Esophagus (tissue), 2 donors: ENCODE data around the gene MAP9. TPM values are rescaled to one million over a fixed set of nuclear protein-coding genes. Genes with fewer than 3 reads are reported as not detected.

Experiments used
- H3K27ac ChIP-seq, 2 donors: one replicate each; pipeline ENCODE4 v1.5.1; 2013; ENCODE audit warnings: low read depth in 2 of 2, mild to moderate bottlenecking in 2 of 2, inconsistent platforms in 1 of 2, low read length in 1 of 2, moderate library complexity in 1 of 2
- H3K27me3 ChIP-seq, 2 donors: one replicate each; pipeline ENCODE4 v1.6.1; 2013; ENCODE audit warnings: low read length in 2 of 2, control low read depth in 1 of 2, mild to moderate bottlenecking in 1 of 2; ENCODE audit not compliant: insufficient read depth in 2 of 2, control insufficient read depth in 1 of 2
- H3K36me3 ChIP-seq, 2 donors: one replicate each; pipeline ENCODE4 v1.6.1; 2013; ENCODE audit warnings: low read length in 1 of 2; ENCODE audit not compliant: control insufficient read depth in 2 of 2, insufficient read depth in 2 of 2
- H3K4me1 ChIP-seq, 2 donors: one replicate each; pipeline ENCODE4 v1.6.1; 2013; ENCODE audit warnings: low read length in 1 of 2; ENCODE audit not compliant: control insufficient read depth in 2 of 2, insufficient read depth in 2 of 2
- H3K4me3 ChIP-seq, 2 donors: one replicate each; pipeline ENCODE4 v1.5.1; 2013; ENCODE audit warnings: low read length in 2 of 2, mild to moderate bottlenecking in 2 of 2, low read depth in 1 of 2, moderate library complexity in 1 of 2
- H3K9me3 ChIP-seq, 2 donors: one replicate each; pipeline ENCODE4 v1.6.1; 2013; ENCODE audit warnings: mild to moderate bottlenecking in 2 of 2, low read depth in 1 of 2, low read length in 1 of 2, moderate library complexity in 1 of 2; ENCODE audit not compliant: control insufficient read depth in 2 of 2, insufficient read depth in 1 of 2
- WGBS, 2 donors: extraction: QIAGEN DNeasy Blood & Tissue Kit; methylation state at CpG; one replicate each; pipeline ENCODE4 v1.1.7; 2013; 5-methylcytosine and 5-hydroxymethylcytosine counted together
- polyA plus RNA-seq, 2 donors: library from polyadenylated mRNA; stranded (reverse); fragments of 200-250 nt; gene quantifications; one replicate each; pipeline ENCODE4 v1.2.3, GENCODE V29; 2013
- donor health status: healthy with polysubstance abuse.
- donor health status: Bipolar disorder and iron deficiency.

The MAP9 gene
- polyA plus RNA-seq, 2 donors: 0.47 to 0.69 TPM

DNA sequence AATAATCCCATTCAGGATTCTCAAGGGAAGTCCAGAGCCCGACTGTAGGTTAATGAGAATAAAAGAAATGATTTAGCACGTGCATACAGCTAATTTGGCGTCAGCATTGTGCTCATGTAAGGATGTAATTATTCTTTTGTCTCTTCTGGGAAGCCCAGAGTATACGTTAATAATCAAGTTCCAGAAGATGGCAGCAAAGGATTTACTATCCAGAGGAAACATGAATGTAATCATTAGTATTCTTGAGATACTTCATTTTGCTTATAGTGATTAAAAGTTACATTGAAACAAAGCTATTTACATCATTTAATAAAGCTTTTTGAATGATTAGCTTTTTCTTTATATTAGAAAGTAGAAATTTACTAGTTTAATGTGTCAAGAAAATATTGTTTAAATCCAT, 27.1 kb upstream of the MAP9 start:
- Histone ChIP-seq H3K36me3 (no peaks in the 10 kb centered on the region), H3K4me1 (no peaks in the 10 kb centered on the region), H3K9me3 (no peaks in the 10 kb centered on the region), H3K27me3 (no peaks in the 10 kb centered on the region), H3K4me3 (no peak overlapping the region), H3K27ac (no peak overlapping the region)
- WGBS, 2 donors: 10% methylated on average over 4 of the region's 4 CpGs

DNA sequence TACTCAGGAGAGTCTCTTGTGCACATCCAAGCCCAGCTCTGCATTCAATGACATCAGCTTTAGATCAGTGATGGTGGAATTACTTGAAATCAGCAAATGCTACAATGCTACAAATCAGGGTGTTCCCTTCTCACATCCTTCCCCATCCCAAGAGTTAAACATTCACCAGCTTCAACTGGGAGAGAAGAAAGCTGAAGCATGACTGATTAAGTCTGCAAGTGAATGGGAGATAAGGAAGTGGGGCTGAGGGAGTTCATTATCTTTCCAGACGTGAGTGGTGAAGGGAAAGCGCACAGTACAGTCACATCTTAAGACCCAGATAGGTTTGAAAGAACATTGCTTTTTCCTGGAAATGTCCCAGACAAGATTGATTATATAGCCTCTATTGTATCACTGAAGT, 26.2 kb upstream of the MAP9 start:
- Histone ChIP-seq H3K9me3 (no peaks in the 10 kb centered on the region), H3K36me3 (no peaks in the 10 kb centered on the region), H3K4me1 (no peaks in the 10 kb centered on the region), H3K27ac (no peak overlapping the region), H3K4me3 (no peak overlapping the region), H3K27me3 (no peaks in the 10 kb centered on the region)
- 35 to 66% methylated on average over 2 of the region's 2 CpGs for WGBS, 2 donors

DNA sequence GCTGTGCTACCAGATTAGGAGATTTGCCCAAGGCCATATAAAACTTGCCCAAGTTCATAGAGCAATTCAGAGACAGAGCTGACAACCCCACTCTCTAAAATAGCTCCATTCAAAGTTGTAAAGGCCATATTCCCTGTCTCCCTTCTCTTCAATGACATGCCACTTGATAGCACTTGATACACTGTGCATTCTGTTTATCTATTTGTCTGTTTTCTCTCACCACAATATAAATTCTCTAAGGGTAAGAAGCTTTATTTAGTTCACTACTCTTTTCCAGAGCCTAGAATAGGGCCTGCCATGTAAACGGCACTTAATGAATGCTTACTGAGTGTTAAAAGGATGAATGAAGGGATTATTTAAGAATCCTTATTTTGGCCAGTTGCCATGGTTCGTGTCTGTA, 24.1 kb upstream of the MAP9 start:
- Histone ChIP-seq H3K4me3 (no peak overlapping the region), H3K9me3 (no peaks in the 10 kb centered on the region), H3K27ac (no peak overlapping the region), H3K36me3 (no peaks in the 10 kb centered on the region), H3K4me1 (no peaks in the 10 kb centered on the region), H3K27me3 (no peaks in the 10 kb centered on the region)
- 22 to 43% methylated on average over 2 of the region's 2 CpGs for WGBS, 2 donors

DNA sequence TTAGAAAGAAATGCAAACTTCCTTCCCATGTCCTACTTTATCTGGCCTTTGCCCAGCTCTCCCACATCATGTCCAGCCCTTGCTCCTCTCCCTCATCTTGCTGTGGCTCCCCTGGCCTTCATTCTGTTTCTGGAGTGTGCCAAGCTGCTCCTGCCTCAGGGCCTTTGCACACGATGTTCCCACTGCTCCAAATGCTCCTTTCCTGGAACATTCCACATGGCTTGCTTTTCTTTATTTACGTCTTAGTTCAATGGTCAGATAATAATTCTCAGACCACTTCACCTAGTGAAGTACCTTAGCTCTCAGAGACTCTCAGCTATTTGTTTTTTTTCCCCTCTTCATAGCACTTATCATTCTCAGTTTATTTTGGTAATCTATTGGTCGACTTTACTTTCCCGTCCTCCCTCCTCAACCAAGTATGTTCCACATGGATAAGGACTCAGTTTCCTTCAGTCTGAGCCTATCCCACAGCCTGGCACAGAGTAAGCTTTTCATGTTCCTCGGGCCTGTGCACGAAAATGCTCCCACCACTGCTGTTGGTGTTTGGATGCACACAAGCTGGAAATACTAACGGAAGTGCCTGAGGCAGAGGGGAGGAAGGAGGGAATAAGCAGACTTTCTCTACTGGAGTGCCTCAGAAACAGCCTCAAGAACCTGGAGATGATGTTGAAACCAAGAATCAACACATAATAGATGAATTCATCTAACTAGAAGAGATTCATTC, 23.4 kb upstream of the MAP9 start:
- no peaks in the 10 kb centered on the region for H3K27me3 ChIP-seq
- H3K27ac ChIP-seq: no peak overlapping the region
- H3K4me1 ChIP-seq: no peaks in the 10 kb centered on the region
- 70 to 78% methylated on average over 7 of the region's 7 CpGs for WGBS, 2 donors
- no peaks in the 10 kb centered on the region for H3K9me3 ChIP-seq
- no peak overlapping the region for H3K4me3 ChIP-seq
- no peaks in the 10 kb centered on the region for H3K36me3 ChIP-seq

DNA sequence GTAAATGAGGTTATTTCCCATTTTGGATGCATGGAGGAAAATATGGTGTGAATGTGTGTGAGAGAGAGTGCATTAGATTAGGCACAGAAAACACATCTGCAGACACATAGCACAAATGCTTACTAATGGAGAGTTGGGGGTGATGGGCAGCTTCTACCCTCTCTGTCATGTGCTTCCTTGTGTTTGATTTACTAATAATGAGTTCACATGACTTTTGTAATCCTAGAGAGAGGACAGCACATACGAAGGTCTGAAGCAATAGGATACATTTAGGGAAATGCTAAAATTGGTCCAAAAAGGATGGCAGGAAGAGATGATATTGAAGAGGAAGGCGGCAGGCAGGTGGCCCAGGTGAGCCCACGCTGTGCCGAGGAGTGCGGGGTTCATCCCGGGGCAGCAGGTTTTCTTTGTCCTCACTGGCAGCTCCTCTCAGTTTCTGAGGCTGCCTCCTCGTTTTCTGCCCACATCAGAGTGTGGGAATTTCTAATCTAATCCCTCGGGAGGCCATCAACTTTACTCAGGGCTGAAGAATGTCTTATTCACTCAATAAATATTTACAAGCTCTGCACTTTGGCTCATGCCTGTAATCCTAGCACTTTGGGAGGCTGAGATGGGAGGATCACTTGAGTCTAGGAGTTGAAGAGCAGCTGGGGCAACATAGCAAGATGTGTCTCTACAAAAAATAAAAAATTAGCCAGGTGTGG, 15.9 kb upstream of the MAP9 start:
- 56 to 62% methylated on average over 8 of the region's 8 CpGs for WGBS, 2 donors
- H3K36me3 ChIP-seq: no peaks in the 10 kb centered on the region
- no peak overlapping the region for H3K4me3 ChIP-seq
- no peak overlapping the region for H3K27ac ChIP-seq
- H3K27me3 ChIP-seq: no peaks in the 10 kb centered on the region
- H3K9me3 ChIP-seq: no peaks in the 10 kb centered on the region
- H3K4me1 ChIP-seq: no peaks in the 10 kb centered on the region

DNA sequence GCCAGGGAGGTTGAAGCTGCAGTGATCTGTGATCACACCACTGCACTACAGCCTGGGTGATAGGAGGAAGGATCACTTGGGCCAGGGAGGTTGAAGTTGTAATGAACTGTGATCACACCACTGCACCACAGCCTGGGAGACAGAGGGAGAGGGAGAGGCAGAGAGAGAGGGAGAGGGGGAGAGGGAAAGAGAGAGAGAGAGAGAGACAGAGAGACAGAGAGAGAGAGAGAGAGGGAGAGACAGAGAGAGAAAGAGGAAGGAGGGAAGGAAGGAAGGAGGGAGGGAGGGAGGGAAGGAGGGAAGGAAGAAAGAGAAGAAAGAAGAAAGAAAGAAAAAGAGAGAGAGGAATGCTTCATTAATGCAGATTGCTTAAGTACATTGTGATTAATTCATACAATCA, 15.2 kb upstream of the MAP9 start:
- Histone ChIP-seq H3K27me3 (no peaks in the 10 kb centered on the region), H3K36me3 (no peaks in the 10 kb centered on the region), H3K9me3 (no peaks in the 10 kb centered on the region), H3K4me3 (no peak overlapping the region), H3K4me1 (no peaks in the 10 kb centered on the region), H3K27ac (no peak overlapping the region)

DNA sequence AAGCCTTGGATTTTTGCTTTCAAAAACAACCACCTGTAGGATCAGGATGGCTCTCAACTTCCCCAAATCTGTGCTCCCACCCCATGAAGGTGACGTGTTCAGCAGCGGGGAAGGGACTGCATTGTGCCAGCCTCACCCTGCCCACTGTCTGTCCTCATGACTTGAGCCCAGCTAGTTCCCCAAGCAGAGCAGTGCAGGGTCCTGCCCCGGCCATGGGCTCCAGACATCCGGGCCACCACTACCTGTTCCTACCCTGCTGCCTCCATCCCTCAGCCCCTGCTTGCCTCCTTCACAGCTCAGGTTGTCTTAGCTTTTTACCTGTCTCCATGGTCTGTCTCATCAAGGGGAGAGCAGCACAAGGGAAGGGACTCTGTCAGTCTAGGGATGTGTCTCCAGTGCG, 11.4 kb upstream of the MAP9 start:
- Histone ChIP-seq H3K4me1 (no peaks in the 10 kb centered on the region), H3K27me3 (no peaks in the 10 kb centered on the region), H3K27ac (no peak overlapping the region), H3K36me3 (no peaks in the 10 kb centered on the region), H3K9me3 (no peaks in the 10 kb centered on the region), H3K4me3 (no peak overlapping the region)
- 89 to 94% methylated on average over 5 of the region's 5 CpGs for WGBS, 2 donors

DNA sequence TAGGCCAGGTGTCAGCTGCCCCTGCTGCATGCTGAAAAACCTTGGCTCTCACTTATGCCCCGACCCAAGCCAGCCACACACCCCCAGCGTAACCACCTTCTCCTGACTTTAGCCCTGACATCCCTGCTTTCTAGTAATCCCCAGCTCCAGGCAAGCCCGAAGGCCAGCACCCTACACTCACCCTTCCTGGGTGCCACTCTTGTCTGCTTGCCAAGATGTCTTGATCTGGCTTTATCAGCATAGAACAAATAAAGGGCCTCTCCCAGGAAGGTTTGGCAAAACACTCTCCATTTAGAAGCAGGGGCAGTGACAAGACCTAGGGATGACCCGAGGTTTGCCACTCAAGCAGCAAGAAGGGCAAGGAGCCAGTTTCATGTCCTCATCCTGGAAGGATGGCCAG, 6.8 kb upstream of the MAP9 start:
- Histone ChIP-seq H3K4me3 (no peak overlapping the region), H3K36me3 (no peaks in the 10 kb centered on the region), H3K27me3 (no peaks in the 10 kb centered on the region), H3K9me3 (no peaks in the 10 kb centered on the region), H3K27ac (no peak overlapping the region), H3K4me1 (no peaks in the 10 kb centered on the region)
- 63 to 67% methylated on average over 4 of the region's 4 CpGs for WGBS, 2 donors

DNA sequence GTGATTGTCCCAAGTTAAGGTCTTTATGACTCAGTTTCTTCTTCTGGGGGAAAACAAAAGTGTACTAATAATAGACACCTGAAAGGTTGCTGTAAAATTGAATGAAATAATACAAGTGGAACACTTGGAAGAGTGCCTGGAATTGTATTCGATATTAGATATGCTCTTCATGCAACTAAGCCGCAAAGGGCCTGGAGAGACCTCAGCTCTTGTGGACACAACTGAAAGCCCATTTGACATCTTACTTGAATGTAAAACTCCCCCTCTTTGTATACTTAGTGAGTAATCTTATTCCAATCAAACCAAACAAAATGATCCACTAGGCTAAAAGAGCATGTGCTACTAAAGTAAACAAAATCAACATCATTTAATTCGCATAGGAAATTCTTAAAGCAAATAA, 511 bp upstream of the MAP9 start:
- H3K36me3 ChIP-seq: no peaks in the 10 kb centered on the region
- no peak overlapping the region for H3K4me3 ChIP-seq
- H3K27me3 ChIP-seq: no peaks in the 10 kb centered on the region
- WGBS, 2 donors: 43 to 46% methylated on average over 3 of the region's 3 CpGs
- H3K4me1 ChIP-seq: peaks cover 0 to 7% of the 10 kb centered on the region in 2 donors
- H3K27ac ChIP-seq: no peak overlapping the region
- no peaks in the 10 kb centered on the region for H3K9me3 ChIP-seq
